HK-2 (cell line): ENCODE measurements around the gene STK36.

ENCODE experiments used
- DNase-seq: peaks from one replicate; pipeline ENCODE4 v3.0.0-alpha.2; 2018; ENCODE audit not compliant: unreplicated experiment

STK36 gene

DNA sequence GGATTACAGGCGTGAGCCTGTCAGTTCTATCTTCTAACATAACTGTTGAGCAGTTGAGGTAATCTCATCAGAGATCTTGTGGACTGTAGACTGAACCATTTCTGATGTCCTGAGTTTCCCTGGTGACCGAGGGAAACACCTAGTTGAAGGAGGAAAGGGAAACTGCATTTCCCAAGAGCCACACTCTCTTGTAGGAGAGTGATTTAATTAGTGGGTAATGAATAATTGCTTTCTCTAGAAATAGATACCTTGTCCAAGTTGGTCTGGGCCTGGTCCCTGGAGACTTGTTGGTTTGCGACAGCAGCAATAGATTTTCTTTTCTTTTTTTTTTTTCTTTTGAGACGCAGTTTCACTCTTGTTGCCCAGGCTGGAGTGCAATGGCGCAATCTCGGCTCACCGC is 46.2 kb downstream of the STK36 start:
- DNase-seq = no peak

GRCh38 chr2:218719457-218719856 is 47.6 kb downstream of the STK36 start:
- DNase-seq = no peak

GRCh38 chr2:218720048-218721041 is 48.5 kb downstream of the STK36 start:
- no peak for DNase-seq

DNA sequence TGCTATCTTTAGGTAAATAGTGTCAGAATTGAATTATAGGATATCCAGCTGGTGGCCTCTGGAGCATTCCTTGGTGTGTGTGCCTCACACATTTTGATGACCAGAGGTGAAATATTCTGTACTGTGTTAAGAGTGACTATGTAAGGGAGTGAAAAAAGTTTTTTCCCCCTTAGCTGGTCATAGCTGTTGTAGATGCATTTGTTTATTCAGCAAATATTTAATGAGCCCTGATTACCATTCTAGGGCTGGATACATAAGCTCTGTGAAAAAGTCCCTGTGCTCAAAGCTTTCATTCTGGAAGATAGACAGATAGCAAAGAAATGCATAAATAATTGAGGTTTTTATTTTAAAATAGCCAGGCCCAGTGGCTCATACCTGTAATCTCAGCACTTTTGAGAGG is 49.6 kb downstream of the STK36 start:
- no peak for DNase-seq

- no peak for DNase-seq
These were observed 50.0 kb downstream of the STK36 start for GRCh38 chr2:218721934-218722333.

DNA sequence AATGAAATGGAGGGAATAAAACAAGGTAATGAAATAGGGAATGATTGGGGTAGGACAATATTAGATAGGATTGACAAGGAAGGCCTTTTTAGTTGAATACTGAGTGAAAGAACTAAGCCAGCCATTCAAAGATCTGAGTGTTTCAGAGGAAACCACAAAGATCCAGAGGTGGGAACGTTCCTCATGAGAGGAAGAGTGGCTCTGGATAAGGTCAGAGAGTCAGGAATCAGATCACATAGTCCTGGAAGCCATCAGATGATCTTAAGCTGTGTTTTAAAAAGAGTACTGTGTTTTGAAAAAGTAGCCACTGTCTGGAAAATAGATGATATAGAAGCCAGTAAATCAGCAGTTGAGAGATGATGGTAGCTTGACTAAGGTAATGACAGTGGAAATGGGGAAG is 50.5 kb downstream of the STK36 start:
- no peak for DNase-seq

- DNase-seq = no peak
These were observed 51.2 kb downstream of the STK36 start for GRCh38 chr2:218722876-218723785.

GRCh38 chr2:218726004-218726574 is 54.2 kb downstream of the STK36 start:
- no peak for DNase-seq

GRCh38 chr2:218727502-218728165 is 55.7 kb downstream of the STK36 start:
- no peak for DNase-seq

DNA sequence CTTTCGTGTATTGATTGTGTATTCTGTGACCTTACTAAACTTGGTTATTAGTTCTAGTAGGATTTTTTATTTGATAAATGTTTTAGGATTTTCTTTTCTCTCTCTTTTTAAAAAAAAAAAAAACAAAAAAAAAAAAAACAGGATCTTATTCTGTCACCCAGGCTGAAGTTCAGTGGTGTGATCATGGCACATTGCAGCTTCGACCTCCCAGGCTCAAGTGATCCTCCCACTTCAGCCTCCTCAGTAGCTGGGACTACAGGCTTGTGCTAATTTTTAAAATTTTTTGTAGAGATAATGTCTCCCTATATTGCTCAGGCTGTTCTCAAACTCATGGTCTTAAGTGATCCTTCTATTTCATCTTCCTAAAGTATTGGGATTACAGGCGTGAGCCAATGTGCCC is 57.8 kb downstream of the STK36 start:
- no peak for DNase-seq

DNA sequence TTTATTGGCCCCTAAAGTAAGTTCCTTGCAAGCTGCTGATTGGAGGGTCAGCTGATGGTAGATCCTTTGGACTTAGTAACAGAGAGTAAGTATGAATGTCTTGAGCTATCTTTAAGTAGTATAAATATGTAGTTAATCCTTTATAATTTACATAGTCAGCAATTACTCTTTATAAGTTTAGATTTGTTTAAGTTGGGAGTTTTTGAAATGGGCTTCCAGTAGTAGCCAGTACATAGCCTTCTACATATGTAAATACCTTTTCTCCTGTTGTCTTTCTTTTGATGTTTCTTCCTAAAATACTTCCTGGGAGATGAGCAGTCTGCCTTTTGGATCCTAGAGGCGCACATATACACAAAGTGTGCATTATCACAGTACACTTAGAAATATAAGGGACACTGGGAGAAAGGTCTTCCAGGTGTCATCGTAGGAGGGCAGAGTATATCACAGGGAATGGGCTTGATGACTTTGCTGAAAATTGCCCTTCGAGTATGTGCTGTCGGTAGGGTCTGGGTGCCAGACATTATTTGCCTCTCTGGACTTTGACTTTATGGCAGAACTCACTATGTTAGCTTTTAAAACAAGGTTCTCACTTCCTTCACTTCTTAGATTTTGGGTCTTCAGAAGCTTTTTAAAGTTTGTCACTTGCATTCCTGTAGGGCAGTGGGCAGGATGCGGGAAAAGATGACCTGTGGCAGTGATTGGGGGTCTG is 60.3 kb downstream of the STK36 start:
- no peak for DNase-seq

- no peak for DNase-seq
These were observed 60.9 kb downstream of the STK36 start for GRCh38 chr2:218732761-218733158.

DNA sequence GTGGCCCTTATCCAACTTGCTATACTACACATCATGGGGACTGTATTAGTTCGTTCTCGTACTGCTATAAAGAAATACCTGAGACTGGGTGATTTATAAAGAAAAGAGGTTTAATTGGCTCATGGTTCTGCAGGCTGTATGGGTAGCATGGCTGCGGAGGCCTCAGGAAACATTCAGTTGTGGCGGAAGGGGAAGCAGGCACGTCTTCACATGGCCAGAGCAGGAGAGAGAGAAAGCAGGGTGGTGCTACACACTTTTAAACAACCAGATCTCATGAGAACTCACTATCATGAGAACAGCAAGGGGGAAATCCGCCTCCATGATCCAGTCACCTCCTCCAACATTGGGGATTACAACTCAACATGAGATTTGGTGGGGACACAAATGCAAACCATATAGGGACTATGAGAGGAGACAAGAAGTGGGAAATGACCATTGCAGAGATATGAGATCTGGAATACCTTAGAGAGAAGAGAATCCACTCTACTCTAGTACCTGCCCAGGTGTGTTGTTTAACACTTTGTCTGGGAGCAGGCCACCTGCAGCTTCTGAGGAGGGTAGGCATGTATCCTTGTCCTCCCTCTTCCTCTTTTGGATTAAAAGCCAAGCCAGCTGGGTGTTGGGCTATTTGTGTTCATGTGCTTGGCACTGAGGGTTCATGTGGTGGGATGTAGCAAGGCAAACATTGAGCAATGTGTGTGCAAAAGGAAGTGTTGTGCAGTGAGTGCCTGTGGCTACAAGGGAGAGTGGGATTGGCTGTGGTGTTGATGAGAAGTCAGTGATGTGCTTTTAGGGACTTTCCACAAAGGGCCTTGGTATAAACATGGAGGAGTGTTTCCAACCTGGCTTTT is 61.5 kb downstream of the STK36 start:
- DNase-seq = peak; percentile 32

DNA sequence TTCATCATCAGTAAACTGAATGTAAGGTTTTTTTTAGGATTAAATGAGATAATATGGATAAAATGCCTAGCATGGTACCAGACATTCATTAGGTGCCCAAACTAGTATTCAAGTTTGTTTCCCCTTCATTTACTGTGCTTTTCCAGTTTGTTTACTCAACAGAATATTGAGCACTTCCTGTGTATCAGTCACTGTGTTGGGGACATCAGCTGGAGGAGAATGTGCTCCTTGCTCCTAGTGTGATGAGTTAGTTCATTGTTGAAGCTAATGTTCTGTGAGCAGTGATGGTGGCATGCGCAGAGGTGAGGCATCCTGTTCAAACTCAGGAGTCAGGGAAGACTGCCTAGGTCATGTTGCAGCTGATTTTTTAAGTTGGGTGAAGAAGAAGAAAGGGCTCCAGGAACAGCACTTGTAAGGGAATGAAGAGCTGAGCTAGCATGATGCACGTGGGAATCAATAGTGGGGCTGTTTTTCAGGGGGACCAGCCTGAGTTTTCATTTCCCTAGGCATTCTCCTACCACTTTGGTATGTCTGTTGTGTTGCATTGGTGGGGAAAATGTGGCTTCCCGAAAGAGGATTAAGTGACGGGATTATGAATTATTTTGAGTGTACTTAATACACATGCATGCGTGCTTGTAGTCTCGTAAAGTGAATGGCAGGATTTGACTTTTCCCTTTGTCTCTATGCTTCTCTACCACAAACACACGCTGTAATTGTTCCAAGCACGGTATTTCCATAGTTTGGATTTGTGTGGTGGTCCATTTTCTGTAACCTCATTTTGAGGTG is 62.5 kb downstream of the STK36 start:
- no peak for DNase-seq

- no peak for DNase-seq
These were observed 64.6 kb downstream of the STK36 start for GRCh38 chr2:218736531-218736930.

- DNase-seq = no peak
These were observed 71.2 kb downstream of the STK36 start for GRCh38 chr2:218743068-218743467.

DNA sequence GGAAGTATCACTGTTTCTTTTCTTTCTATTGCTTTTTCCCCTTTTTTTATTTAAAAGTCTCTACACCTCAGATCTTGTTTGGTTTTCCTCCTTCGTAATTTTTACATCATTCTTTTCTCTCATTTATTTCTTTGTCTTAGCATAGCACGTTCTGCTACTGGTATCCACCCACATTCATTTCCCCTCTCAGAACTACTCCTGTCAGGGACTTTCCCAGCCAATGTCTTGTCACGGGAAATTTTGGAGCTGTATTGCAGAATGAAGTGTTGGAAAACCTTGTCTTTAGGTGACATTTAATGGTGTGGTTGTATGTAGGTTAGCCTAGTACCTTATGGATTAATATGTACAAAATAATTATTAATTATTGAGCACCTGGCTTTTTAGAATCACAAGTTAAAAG is 72.7 kb downstream of the STK36 start:
- DNase-seq = no peak

- no peak for DNase-seq
These were observed 73.3 kb downstream of the STK36 start for GRCh38 chr2:218745160-218745558.
